WTC11 (cell line): ENCODE measurements around the gene ATP11A. TPM values are rescaled to one million over a fixed set of nuclear protein-coding genes. Genes with fewer than 3 reads are reported as not detected.
A peak's percentile ranks its signal among the peaks of the same experiment; 100 is the strongest.

ENCODE experiments used
- ATAC-seq: fragments of 200-7000 bp; cut with Tn5 transposase; 2 replicates; pipeline ENCODE4 v1.10.0; 2021; ENCODE audit warnings: mild to moderate bottlenecking, moderate library complexity
- CTCF ChIA-PET: fragments of 300-600 bp; sonication (Branson Sonifier 250); formaldehyde crosslinking; loops from one replicate; lab custom pipeline; 2021; ENCODE audit warnings: antibody characterized with exemption; lab: Charles Lee
- POLR2A ChIA-PET: fragments of 350-600 bp; sonication (Branson Sonifier 250); formaldehyde crosslinking; loops from one replicate; lab custom pipeline; 2021; ENCODE audit warnings: antibody characterized with exemption; lab: Charles Lee
- DNase-seq: peaks from one replicate; pipeline ENCODE4 v3.0.0; 2021; ENCODE audit warnings: low spot score
- H3K27ac Mint-ChIP-seq: 2 replicates; pipeline ENCODE4 v1.8.0; 2021; ENCODE audit warnings: mixed read lengths
- H3K27me3 Mint-ChIP-seq: 2 replicates; pipeline ENCODE4 v1.8.0; 2021; ENCODE audit warnings: low read depth, mild to moderate bottlenecking, moderate library complexity, mixed read lengths
- H3K36me3 Mint-ChIP-seq: 2 replicates; pipeline ENCODE4 v1.8.0; 2021; ENCODE audit warnings: mixed read lengths
- H3K4me1 Mint-ChIP-seq: 2 replicates; pipeline ENCODE4 v1.8.0; 2022; ENCODE audit warnings: mixed read lengths
- H3K4me3 Mint-ChIP-seq: 2 replicates; pipeline ENCODE4 v1.8.0; 2021; ENCODE audit warnings: mild to moderate bottlenecking, moderate library complexity, mixed read lengths
- H3K9me3 Mint-ChIP-seq: 2 replicates; pipeline ENCODE4 v1.8.0; 2021; ENCODE audit warnings: mixed read lengths
- CREB1 ChIP-seq: sonication (generic); formaldehyde crosslinking; IDR thresholded peaks from 2 replicates; pipeline ENCODE4 v1.8.0; 2023; ENCODE audit warnings: mild to moderate bottlenecking, missing genetic modification reagents
- ESRRA ChIP-seq: sonication (generic); formaldehyde crosslinking; IDR thresholded peaks from 2 replicates; pipeline ENCODE4 v1.8.1; 2022; ENCODE audit warnings: mild to moderate bottlenecking, missing genetic modification reagents, borderline replicate concordance
- FOXK1 ChIP-seq: sonication (generic); formaldehyde crosslinking; IDR thresholded peaks from 2 replicates; pipeline ENCODE4 v1.8.0; 2022; ENCODE audit warnings: mild to moderate bottlenecking, moderate library complexity, missing genetic modification reagents
- FOXP1 ChIP-seq: sonication (generic); formaldehyde crosslinking; IDR thresholded peaks from 2 replicates; pipeline ENCODE4 v1.8.0; 2022; ENCODE audit warnings: missing genetic modification reagents, mild to moderate bottlenecking, moderate library complexity, borderline replicate concordance
- HMGA2 ChIP-seq: fragments of 250-450 bp; sonication (Bioruptor Pico); IDR thresholded peaks from 2 replicates; pipeline ENCODE4 v1.4.0; 2021; ENCODE audit warnings: mild to moderate bottlenecking, moderate library complexity
- JAZF1 ChIP-seq: fragments of 250-450 bp; sonication (Bioruptor Pico); IDR thresholded peaks from 2 replicates; pipeline ENCODE4 v1.9.0; 2021; ENCODE audit warnings: moderate library complexity, mild to moderate bottlenecking, inconsistent platforms
- MYBL2 ChIP-seq: sonication (generic); formaldehyde crosslinking; IDR thresholded peaks from 2 replicates; pipeline ENCODE4 v1.8.1; 2023; ENCODE audit warnings: mild to moderate bottlenecking, moderate library complexity, missing genetic modification reagents
- NR2C2 ChIP-seq: sonication (generic); formaldehyde crosslinking; IDR thresholded peaks from 2 replicates; pipeline ENCODE4 v1.8.0; 2022; ENCODE audit warnings: mild to moderate bottlenecking, missing genetic modification reagents
- NR3C1 ChIP-seq: sonication (generic); formaldehyde crosslinking; conservative IDR thresholded peaks from 2 replicates; pipeline ENCODE4 v1.8.1; 2023; ENCODE audit warnings: low read depth, mild to moderate bottlenecking, missing genetic modification reagents
- PRRX2 ChIP-seq: fragments of 250-450 bp; sonication (Bioruptor Pico); IDR thresholded peaks from 2 replicates; pipeline ENCODE4 v1.8.0; 2021; ENCODE audit warnings: mild to moderate bottlenecking
- RORB ChIP-seq: fragments of 250-450 bp; sonication (Bioruptor Pico); IDR thresholded peaks from 2 replicates; pipeline ENCODE4 v1.9.0; 2021; ENCODE audit warnings: mild to moderate bottlenecking
- SMAD3 ChIP-seq: sonication (generic); formaldehyde crosslinking; IDR thresholded peaks from 2 replicates; pipeline ENCODE4 v1.8.0; 2022; ENCODE audit warnings: missing genetic modification reagents, mild to moderate bottlenecking, borderline replicate concordance
- SMAD4 ChIP-seq: sonication (generic); formaldehyde crosslinking; IDR thresholded peaks from 2 replicates; pipeline ENCODE4 v1.8.0; 2022; ENCODE audit warnings: mild to moderate bottlenecking, missing genetic modification reagents
- TCF7 ChIP-seq: sonication (generic); formaldehyde crosslinking; IDR thresholded peaks from 2 replicates; pipeline ENCODE4 v1.8.0; 2022; ENCODE audit warnings: mild to moderate bottlenecking, low read depth, missing genetic modification reagents, moderate library complexity
- ZNF232 ChIP-seq: sonication (generic); formaldehyde crosslinking; IDR thresholded peaks from 2 replicates; pipeline ENCODE4 v1.8.0; 2022; ENCODE audit warnings: mild to moderate bottlenecking, missing genetic modification reagents
- total RNA-seq: library from RNA; stranded (reverse); gene quantifications from 3 replicates; pipeline ENCODE4 v1.2.3, GENCODE V29; 2021
- TF ChIP-seq, protein P1 (sequence below): fragments of 250-450 bp; sonication (Bioruptor Pico); conservative IDR thresholded peaks from 2 replicates; pipeline ENCODE4 v1.9.0; 2021; ENCODE audit warnings: mild to moderate bottlenecking
- TF ChIP-seq, protein P2 (sequence below): fragments of 250-450 bp; sonication (Bioruptor Pico); IDR thresholded peaks from 2 replicates; pipeline ENCODE4 v1.9.0; 2021; ENCODE audit warnings: mild to moderate bottlenecking, borderline replicate concordance
- TF ChIP-seq, protein P3 (sequence below): sonication (generic); formaldehyde crosslinking; IDR thresholded peaks from 2 replicates; pipeline ENCODE4 v1.8.1; 2023; ENCODE audit warnings: mild to moderate bottlenecking, missing genetic modification reagents
- TF ChIP-seq, protein P4 (sequence below): sonication (generic); formaldehyde crosslinking; conservative IDR thresholded peaks from 2 replicates; pipeline ENCODE4 v1.8.1; 2023; ENCODE audit warnings: mild to moderate bottlenecking, low read depth, missing genetic modification reagents, moderate library complexity
- TF ChIP-seq, protein P5 (sequence below): sonication (generic); formaldehyde crosslinking; IDR thresholded peaks from 2 replicates; pipeline ENCODE4 v1.8.0; 2022; ENCODE audit warnings: mild to moderate bottlenecking, missing genetic modification reagents

Gene ATP11A
- total RNA-seq, 1 experiment from 2014 or later = 100 TPM

DNA sequence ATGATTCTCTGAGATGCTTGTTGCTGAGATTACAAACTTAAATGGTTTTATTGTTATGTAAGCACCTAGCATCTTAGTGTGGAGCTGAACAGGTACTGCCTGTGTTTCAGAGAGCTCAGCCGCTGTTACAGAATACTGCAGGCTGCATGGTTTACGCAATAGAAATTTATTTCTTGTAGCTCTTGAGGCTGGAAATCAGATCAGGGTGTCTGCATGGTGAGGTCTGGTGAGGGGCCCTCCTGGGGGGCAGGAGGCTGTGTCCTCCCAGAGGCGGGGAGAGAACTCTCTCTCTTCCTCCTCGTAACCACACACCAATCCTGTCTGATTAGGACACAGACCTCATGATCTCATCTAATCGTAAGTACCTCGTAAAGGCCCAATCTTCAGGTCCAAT lies 13.1 kb downstream of the ATP11A start:
- TF ChIP-seq, protein P1, sequence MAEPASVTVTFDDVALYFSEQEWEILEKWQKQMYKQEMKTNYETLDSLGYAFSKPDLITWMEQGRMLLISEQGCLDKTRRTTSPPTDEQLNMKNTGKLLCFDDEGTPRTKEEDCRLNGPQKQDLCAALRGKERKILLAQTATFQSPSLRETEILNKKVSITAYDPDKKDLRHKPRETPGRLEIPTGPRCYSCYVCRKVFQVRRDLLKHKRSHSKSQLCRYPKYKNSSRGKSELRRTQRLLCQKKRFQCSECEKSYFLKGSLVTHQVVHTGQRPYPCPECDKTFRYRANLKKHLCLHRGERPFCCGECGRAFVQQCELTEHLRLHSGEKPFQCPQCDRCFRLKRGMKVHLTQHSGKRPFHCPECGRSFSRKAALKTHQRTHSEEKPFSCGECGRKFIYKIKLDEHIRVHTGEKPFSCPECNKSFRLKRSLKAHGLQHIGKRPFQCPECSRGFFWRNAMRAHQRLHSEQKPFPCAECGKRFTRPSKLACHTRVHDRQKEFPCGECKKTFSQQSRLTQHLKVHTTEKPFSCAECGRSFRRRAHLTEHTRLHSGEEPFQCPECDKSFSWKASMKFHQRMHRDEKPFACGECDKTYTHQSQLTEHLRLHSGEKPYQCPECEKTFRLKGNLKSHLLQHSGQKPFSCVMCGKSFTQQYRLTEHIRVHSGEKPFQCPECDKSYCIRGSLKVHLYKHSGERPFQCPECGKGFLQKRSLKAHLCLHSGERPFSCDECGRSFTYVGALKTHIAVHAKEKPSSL (CRISPR knock-in tag) = no peak
- TF ChIP-seq CREB1 (CRISPR knock-in tag) = no peak
- TF ChIP-seq TCF7 (CRISPR knock-in tag) = no peak
- TF ChIP-seq HMGA2 (CRISPR knock-in tag) = no peak
- no peak for TF ChIP-seq ESRRA (CRISPR knock-in tag)
- no peak for TF ChIP-seq FOXP1 (CRISPR knock-in tag)
- TF ChIP-seq, protein P2, sequence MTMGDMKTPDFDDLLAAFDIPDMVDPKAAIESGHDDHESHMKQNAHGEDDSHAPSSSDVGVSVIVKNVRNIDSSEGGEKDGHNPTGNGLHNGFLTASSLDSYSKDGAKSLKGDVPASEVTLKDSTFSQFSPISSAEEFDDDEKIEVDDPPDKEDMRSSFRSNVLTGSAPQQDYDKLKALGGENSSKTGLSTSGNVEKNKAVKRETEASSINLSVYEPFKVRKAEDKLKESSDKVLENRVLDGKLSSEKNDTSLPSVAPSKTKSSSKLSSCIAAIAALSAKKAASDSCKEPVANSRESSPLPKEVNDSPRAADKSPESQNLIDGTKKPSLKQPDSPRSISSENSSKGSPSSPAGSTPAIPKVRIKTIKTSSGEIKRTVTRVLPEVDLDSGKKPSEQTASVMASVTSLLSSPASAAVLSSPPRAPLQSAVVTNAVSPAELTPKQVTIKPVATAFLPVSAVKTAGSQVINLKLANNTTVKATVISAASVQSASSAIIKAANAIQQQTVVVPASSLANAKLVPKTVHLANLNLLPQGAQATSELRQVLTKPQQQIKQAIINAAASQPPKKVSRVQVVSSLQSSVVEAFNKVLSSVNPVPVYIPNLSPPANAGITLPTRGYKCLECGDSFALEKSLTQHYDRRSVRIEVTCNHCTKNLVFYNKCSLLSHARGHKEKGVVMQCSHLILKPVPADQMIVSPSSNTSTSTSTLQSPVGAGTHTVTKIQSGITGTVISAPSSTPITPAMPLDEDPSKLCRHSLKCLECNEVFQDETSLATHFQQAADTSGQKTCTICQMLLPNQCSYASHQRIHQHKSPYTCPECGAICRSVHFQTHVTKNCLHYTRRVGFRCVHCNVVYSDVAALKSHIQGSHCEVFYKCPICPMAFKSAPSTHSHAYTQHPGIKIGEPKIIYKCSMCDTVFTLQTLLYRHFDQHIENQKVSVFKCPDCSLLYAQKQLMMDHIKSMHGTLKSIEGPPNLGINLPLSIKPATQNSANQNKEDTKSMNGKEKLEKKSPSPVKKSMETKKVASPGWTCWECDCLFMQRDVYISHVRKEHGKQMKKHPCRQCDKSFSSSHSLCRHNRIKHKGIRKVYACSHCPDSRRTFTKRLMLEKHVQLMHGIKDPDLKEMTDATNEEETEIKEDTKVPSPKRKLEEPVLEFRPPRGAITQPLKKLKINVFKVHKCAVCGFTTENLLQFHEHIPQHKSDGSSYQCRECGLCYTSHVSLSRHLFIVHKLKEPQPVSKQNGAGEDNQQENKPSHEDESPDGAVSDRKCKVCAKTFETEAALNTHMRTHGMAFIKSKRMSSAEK (CRISPR knock-in tag) = no peak
- no peak for TF ChIP-seq SMAD4 (CRISPR knock-in tag)
- TF ChIP-seq NR3C1 (CRISPR knock-in tag) = no peak
- no peak for TF ChIP-seq FOXK1 (CRISPR knock-in tag)
- no peak for TF ChIP-seq JAZF1 (CRISPR knock-in tag)
- no peak for TF ChIP-seq ZNF232
- TF ChIP-seq MYBL2 (CRISPR knock-in tag) = no peak
- TF ChIP-seq, protein P3, sequence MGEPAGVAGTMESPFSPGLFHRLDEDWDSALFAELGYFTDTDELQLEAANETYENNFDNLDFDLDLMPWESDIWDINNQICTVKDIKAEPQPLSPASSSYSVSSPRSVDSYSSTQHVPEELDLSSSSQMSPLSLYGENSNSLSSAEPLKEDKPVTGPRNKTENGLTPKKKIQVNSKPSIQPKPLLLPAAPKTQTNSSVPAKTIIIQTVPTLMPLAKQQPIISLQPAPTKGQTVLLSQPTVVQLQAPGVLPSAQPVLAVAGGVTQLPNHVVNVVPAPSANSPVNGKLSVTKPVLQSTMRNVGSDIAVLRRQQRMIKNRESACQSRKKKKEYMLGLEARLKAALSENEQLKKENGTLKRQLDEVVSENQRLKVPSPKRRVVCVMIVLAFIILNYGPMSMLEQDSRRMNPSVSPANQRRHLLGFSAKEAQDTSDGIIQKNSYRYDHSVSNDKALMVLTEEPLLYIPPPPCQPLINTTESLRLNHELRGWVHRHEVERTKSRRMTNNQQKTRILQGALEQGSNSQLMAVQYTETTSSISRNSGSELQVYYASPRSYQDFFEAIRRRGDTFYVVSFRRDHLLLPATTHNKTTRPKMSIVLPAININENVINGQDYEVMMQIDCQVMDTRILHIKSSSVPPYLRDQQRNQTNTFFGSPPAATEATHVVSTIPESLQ = no peak
- CTCF ChIA-PET = interaction anchor here (0.7 to 1.0 kb wide), 2 partner anchors 9 kb away, joined by 3 to 5 read pairs; no protein-coding TSS in a partner anchor
- Mint-ChIP-seq H3K27me3 (no peaks in the 10 kb centered on the region), H3K9me3 (no peaks in the 10 kb centered on the region), H3K36me3 (peaks cover 8% of the 10 kb centered on the region; the same call in 1 of the 2 replicates), H3K27ac (peak overlapping the region; percentile 97), H3K4me1 (peaks cover 87% of the 10 kb centered on the region), H3K4me3 (no peak overlapping the region)
- POLR2A ChIA-PET = no interaction called here
- ATAC-seq (peak; percentile 27; the same call in 1 of the 2 replicates), DNase-seq (peak; percentile 9)

DNA sequence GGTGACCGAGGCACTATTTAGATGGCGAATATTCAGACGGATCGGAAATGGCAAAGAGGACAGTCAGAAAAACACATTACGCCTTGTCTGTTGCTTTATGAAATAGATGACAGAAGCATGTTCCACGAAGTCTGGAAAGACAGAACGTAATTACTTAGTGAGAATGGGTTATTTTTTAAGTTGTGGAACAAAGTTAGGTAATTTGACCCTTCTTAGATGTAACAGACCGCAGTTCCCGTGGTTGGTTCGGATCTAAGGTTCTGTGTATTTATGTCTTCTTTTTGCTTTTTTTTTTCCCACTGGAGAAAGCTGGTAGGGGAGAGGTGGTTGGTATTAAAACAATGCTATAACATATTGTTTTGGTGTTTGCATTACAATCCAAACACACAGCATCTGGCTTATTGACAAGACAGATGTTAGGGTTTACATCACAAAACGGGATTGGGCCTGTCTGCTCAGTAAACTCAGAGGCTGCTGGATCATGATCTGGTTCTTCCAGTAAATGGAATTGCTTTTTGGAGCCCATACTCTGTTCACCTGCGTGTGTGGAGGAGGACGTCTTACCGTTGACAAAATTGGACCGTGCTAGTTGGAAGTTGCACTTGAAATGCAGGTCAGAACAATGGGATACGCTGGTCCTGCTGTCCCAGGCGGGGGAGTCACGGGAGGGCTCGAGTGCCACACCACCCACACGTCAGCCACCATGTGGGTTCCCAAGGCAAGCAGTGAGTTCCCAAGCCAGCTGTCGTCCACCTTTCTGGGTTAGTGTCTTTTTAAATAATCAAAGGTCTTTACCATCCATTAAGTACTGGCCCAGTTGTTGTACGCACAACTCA lies 13.8 kb downstream of the ATP11A start:
- H3K4me1 Mint-ChIP-seq = peaks cover 90% of the 10 kb centered on the region
- DNase-seq = peak; percentile 11
- no peak for TF ChIP-seq SMAD3
- TF ChIP-seq, protein P4, sequence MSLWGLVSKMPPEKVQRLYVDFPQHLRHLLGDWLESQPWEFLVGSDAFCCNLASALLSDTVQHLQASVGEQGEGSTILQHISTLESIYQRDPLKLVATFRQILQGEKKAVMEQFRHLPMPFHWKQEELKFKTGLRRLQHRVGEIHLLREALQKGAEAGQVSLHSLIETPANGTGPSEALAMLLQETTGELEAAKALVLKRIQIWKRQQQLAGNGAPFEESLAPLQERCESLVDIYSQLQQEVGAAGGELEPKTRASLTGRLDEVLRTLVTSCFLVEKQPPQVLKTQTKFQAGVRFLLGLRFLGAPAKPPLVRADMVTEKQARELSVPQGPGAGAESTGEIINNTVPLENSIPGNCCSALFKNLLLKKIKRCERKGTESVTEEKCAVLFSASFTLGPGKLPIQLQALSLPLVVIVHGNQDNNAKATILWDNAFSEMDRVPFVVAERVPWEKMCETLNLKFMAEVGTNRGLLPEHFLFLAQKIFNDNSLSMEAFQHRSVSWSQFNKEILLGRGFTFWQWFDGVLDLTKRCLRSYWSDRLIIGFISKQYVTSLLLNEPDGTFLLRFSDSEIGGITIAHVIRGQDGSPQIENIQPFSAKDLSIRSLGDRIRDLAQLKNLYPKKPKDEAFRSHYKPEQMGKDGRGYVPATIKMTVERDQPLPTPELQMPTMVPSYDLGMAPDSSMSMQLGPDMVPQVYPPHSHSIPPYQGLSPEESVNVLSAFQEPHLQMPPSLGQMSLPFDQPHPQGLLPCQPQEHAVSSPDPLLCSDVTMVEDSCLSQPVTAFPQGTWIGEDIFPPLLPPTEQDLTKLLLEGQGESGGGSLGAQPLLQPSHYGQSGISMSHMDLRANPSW (CRISPR knock-in tag) = no peak
- TF ChIP-seq, protein P1 (CRISPR knock-in tag) = no peak
- TF ChIP-seq PRRX2 (CRISPR knock-in tag) = no peak
- TF ChIP-seq FOXK1 (CRISPR knock-in tag) = no peak
- TF ChIP-seq RORB (CRISPR knock-in tag) = no peak
- no peak for TF ChIP-seq ZNF232
- TF ChIP-seq, protein P5, sequence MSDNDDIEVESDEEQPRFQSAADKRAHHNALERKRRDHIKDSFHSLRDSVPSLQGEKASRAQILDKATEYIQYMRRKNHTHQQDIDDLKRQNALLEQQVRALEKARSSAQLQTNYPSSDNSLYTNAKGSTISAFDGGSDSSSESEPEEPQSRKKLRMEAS (CRISPR knock-in tag) = no peak
- TF ChIP-seq NR2C2 (CRISPR knock-in tag) = no peak

More for the DNA sequence above, 13.8 kb downstream of the ATP11A start:
- peak overlapping the region; percentile 18; the same call in 1 of the 2 replicates for H3K4me3 Mint-ChIP-seq
- ATAC-seq = no peak
- H3K27ac Mint-ChIP-seq = peak overlapping the region; percentile 97
- peaks cover 8% of the 10 kb centered on the region; the same call in 1 of the 2 replicates for H3K36me3 Mint-ChIP-seq
- ChIA-PET CTCF (interaction anchor here (0.7 to 1.0 kb wide), 2 partner anchors 8 to 10 kb away, joined by 3 to 5 read pairs; no protein-coding TSS in a partner anchor), POLR2A (no interaction called here)
- H3K27me3 Mint-ChIP-seq = no peaks in the 10 kb centered on the region
- no peaks in the 10 kb centered on the region for H3K9me3 Mint-ChIP-seq
